ENCODE measurements around the gene UGT2A2. TPM values are rescaled to one million over a fixed set of nuclear protein-coding genes. Genes with fewer than 3 reads are reported as not detected.

The UGT2A2 gene
- polyA plus RNA-seq, 2 donors = not detected

- Histone ChIP-seq H3K4me3 (ENCODE audit: low read depth in 1 of 2, low read length in 2 of 2) (no peak overlapping the region), H3K27me3 (ENCODE audit: control insufficient read depth in 1 of 2, insufficient read depth in 2 of 2, low read length in 2 of 2) (no peaks in the 10 kb centered on the region), H3K36me3 (ENCODE audit: control insufficient read depth in 2 of 2, insufficient read depth in 2 of 2, low read length in 1 of 2) (no peaks in the 10 kb centered on the region), H3K9me3 (ENCODE audit: control insufficient read depth in 2 of 2, insufficient read depth in 1 of 2, low read depth in 1 of 2, low read length in 1 of 2) (no peaks in the 10 kb centered on the region), H3K27ac (ENCODE audit: low read depth in 2 of 2, low read length in 1 of 2) (no peak overlapping the region), H3K4me1 (ENCODE audit: control insufficient read depth in 2 of 2, insufficient read depth in 2 of 2, low read length in 1 of 2) (no peaks in the 10 kb centered on the region)
- 22 to 36% methylated on average over 1 of the region's 1 CpG for WGBS, 2 donors
Observed at GRCh38 chr4:69649207-69649606, 9.8 kb upstream of the UGT2A2 start.

DNA sequence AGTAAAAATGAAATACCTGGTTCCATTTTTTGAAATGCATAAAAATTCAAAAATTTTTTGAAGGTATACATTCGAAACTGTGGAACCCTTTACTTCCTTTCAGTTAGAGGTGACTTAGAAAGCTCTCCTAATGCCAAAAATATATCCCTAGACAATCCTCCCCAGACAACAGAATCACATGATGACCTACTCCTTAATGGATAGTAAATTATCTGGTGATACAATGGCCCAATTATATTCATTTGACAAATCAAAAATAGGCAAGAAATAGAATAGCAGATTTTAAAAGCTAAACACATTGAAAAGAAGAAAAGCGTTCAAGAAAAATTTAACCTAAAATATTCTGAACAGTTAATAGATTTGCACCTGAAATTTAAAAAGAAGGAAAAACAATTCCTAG lies 3.5 kb upstream of the UGT2A2 start:
- no peaks in the 10 kb centered on the region for H3K27me3 ChIP-seq (ENCODE audit: control insufficient read depth in 1 of 2, insufficient read depth in 2 of 2, low read length in 2 of 2)
- H3K36me3 ChIP-seq (ENCODE audit: control insufficient read depth in 2 of 2, insufficient read depth in 2 of 2, low read length in 1 of 2) = no peaks in the 10 kb centered on the region
- H3K27ac ChIP-seq (ENCODE audit: low read depth in 2 of 2, low read length in 1 of 2) = no peak overlapping the region
- H3K4me1 ChIP-seq (ENCODE audit: control insufficient read depth in 2 of 2, insufficient read depth in 2 of 2, low read length in 1 of 2) = no peaks in the 10 kb centered on the region
- 85 to 91% methylated on average over 2 of the region's 2 CpGs for WGBS, 2 donors
- no peaks in the 10 kb centered on the region for H3K9me3 ChIP-seq (ENCODE audit: control insufficient read depth in 2 of 2, insufficient read depth in 1 of 2, low read depth in 1 of 2, low read length in 1 of 2)
- no peak overlapping the region for H3K4me3 ChIP-seq (ENCODE audit: low read depth in 1 of 2, low read length in 2 of 2)

DNA sequence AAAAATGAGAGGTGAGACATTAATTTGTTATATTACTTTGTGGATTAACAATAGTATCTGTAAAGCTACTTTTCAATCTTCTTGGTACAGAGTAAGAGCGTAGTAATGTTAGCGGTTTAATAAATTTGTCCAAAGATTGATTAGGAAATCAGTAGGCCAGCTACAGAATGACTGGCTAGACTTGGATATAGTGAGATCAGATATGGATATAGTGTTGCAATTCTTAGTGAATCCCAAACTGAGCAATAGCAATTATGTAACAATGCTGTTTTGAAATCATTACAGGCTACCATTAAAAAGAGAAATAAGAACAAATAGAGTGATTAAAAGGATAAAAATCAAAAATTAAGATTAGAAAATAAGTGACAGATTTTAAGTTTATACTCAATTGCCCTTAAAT lies 847 bp upstream of the UGT2A2 start:
- no peaks in the 10 kb centered on the region for H3K36me3 ChIP-seq (ENCODE audit: control insufficient read depth in 2 of 2, insufficient read depth in 2 of 2, low read length in 1 of 2)
- no peak overlapping the region for H3K27ac ChIP-seq (ENCODE audit: low read depth in 2 of 2, low read length in 1 of 2)
- WGBS, 2 donors = 72 to 95% methylated on average over 2 of the region's 2 CpGs

DNA sequence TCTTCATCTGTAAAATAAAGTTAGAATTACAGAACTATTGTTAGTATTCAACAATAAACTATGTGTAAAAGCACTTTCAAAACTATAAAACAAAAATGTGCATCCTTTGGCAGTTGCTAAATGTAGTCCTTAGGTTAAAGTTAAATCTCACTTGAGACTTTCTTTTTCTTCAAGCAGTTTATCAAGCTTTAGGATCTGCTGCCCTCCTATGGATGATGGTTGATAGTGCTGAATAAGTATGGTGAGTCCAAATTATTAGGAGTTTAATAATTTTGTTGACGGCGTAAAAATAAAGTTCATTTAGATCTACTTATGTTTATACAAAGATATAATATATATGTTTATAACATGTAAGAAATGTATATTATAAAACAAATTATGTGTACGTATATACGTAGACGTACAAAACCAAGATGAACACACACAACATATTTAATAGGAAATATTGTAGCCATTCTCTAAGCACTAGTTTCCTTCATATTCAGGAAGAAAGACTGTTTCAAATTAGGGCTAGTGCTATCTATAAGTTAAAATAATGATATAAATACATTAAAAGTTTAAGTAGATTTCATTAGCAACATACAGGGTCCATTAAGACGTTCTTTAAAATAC lies 22.3 kb downstream of the UGT2A2 start:
- Histone ChIP-seq H3K27ac (ENCODE audit: low read depth in 2 of 2, low read length in 1 of 2) (no peak overlapping the region), H3K9me3 (ENCODE audit: control insufficient read depth in 2 of 2, insufficient read depth in 1 of 2, low read depth in 1 of 2, low read length in 1 of 2) (no peaks in the 10 kb centered on the region), H3K4me1 (ENCODE audit: control insufficient read depth in 2 of 2, insufficient read depth in 2 of 2, low read length in 1 of 2) (no peaks in the 10 kb centered on the region), H3K27me3 (ENCODE audit: control insufficient read depth in 1 of 2, insufficient read depth in 2 of 2, low read length in 2 of 2) (no peaks in the 10 kb centered on the region), H3K4me3 (ENCODE audit: low read depth in 1 of 2, low read length in 2 of 2) (no peak overlapping the region), H3K36me3 (ENCODE audit: control insufficient read depth in 2 of 2, insufficient read depth in 2 of 2, low read length in 1 of 2) (no peaks in the 10 kb centered on the region)
- 68 to 73% methylated on average over 6 of the region's 6 CpGs for WGBS, 2 donors

More for the DNA sequence above, 847 bp upstream of the UGT2A2 start:
- no peaks in the 10 kb centered on the region for H3K4me1 ChIP-seq (ENCODE audit: control insufficient read depth in 2 of 2, insufficient read depth in 2 of 2, low read length in 1 of 2)
- no peak overlapping the region for H3K4me3 ChIP-seq (ENCODE audit: low read depth in 1 of 2, low read length in 2 of 2)
- H3K9me3 ChIP-seq (ENCODE audit: control insufficient read depth in 2 of 2, insufficient read depth in 1 of 2, low read depth in 1 of 2, low read length in 1 of 2) = no peaks in the 10 kb centered on the region
- no peaks in the 10 kb centered on the region for H3K27me3 ChIP-seq (ENCODE audit: control insufficient read depth in 1 of 2, insufficient read depth in 2 of 2, low read length in 2 of 2)

DNA sequence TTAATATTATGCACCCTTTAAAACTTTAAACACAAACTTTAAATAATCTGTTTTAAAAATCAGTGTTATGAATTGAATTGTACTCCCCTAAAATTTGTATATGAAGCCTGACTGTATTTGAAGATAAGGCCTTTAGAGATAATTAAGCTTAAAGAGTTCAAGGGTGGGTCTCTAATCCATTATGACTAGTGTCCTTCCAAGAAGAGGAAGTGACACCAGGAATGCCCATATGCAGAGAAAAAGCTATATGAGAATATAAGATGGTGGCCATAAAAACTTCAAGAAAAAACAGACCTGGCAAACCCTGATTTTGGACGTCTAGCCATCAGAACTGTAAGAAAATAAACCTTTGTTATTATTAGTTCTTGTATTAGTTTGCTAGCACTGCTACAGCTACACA lies 29.0 kb downstream of the UGT2A2 start:
- H3K36me3 ChIP-seq (ENCODE audit: control insufficient read depth in 2 of 2, insufficient read depth in 2 of 2, low read length in 1 of 2) = no peaks in the 10 kb centered on the region
- H3K27ac ChIP-seq (ENCODE audit: low read depth in 2 of 2, low read length in 1 of 2) = no peak overlapping the region
- no peaks in the 10 kb centered on the region for H3K4me1 ChIP-seq (ENCODE audit: control insufficient read depth in 2 of 2, insufficient read depth in 2 of 2, low read length in 1 of 2)
- H3K9me3 ChIP-seq (ENCODE audit: control insufficient read depth in 2 of 2, insufficient read depth in 1 of 2, low read depth in 1 of 2, low read length in 1 of 2) = no peaks in the 10 kb centered on the region
- H3K27me3 ChIP-seq (ENCODE audit: control insufficient read depth in 1 of 2, insufficient read depth in 2 of 2, low read length in 2 of 2) = no peaks in the 10 kb centered on the region
- H3K4me3 ChIP-seq (ENCODE audit: low read depth in 1 of 2, low read length in 2 of 2) = no peak overlapping the region
- 61 to 66% methylated on average over 1 of the region's 1 CpG for WGBS, 2 donors

GRCh38 chr4:69601065-69601464 lies 38.4 kb downstream of the UGT2A2 start:
- no peaks in the 10 kb centered on the region for H3K27me3 ChIP-seq (ENCODE audit: control insufficient read depth in 1 of 2, insufficient read depth in 2 of 2, low read length in 2 of 2)
- H3K4me3 ChIP-seq (ENCODE audit: low read depth in 1 of 2, low read length in 2 of 2) = no peak overlapping the region
- no peaks in the 10 kb centered on the region for H3K9me3 ChIP-seq (ENCODE audit: control insufficient read depth in 2 of 2, insufficient read depth in 1 of 2, low read depth in 1 of 2, low read length in 1 of 2)
- H3K27ac ChIP-seq (ENCODE audit: low read depth in 2 of 2, low read length in 1 of 2) = no peak overlapping the region
- no peaks in the 10 kb centered on the region for H3K4me1 ChIP-seq (ENCODE audit: control insufficient read depth in 2 of 2, insufficient read depth in 2 of 2, low read length in 1 of 2)
- no peaks in the 10 kb centered on the region for H3K36me3 ChIP-seq (ENCODE audit: control insufficient read depth in 2 of 2, insufficient read depth in 2 of 2, low read length in 1 of 2)
- WGBS, 2 donors = 59 to 82% methylated on average over 4 of the region's 4 CpGs

DNA sequence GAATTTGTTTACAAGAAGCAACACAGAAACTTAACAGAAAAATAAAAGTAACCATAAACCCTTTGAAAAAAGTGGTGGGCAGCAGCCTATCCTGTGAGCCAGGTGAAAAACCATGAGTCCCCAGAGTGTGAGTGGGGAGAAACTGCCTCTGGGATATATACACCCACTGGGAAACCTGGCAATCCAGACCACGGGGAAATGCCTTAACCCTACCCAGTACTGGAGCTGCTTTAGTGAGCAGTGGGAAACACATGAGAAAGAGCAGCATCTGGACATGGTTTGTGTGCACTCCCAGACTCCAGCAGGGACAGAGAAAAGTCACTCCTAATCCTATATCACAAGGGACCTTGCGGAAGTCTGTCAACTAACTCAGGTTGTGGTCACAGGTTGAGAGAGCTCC lies 39.4 kb downstream of the UGT2A2 start:
- H3K36me3 ChIP-seq (ENCODE audit: control insufficient read depth in 2 of 2, insufficient read depth in 2 of 2, low read length in 1 of 2) = no peaks in the 10 kb centered on the region
- H3K4me3 ChIP-seq (ENCODE audit: low read depth in 1 of 2, low read length in 2 of 2) = no peak overlapping the region
- no peak overlapping the region for H3K27ac ChIP-seq (ENCODE audit: low read depth in 2 of 2, low read length in 1 of 2)
- no peaks in the 10 kb centered on the region for H3K4me1 ChIP-seq (ENCODE audit: control insufficient read depth in 2 of 2, insufficient read depth in 2 of 2, low read length in 1 of 2)
- H3K9me3 ChIP-seq (ENCODE audit: control insufficient read depth in 2 of 2, insufficient read depth in 1 of 2, low read depth in 1 of 2, low read length in 1 of 2) = no peaks in the 10 kb centered on the region
- 74 to 79% methylated on average over 2 of the region's 2 CpGs for WGBS, 2 donors
- no peaks in the 10 kb centered on the region for H3K27me3 ChIP-seq (ENCODE audit: control insufficient read depth in 1 of 2, insufficient read depth in 2 of 2, low read length in 2 of 2)

GRCh38 chr4:69594382-69594781 lies 45.1 kb downstream of the UGT2A2 start:
- Histone ChIP-seq H3K27ac (ENCODE audit: low read depth in 2 of 2, low read length in 1 of 2) (no peak overlapping the region), H3K4me3 (ENCODE audit: low read depth in 1 of 2, low read length in 2 of 2) (no peak overlapping the region), H3K36me3 (ENCODE audit: control insufficient read depth in 2 of 2, insufficient read depth in 2 of 2, low read length in 1 of 2) (no peaks in the 10 kb centered on the region), H3K9me3 (ENCODE audit: control insufficient read depth in 2 of 2, insufficient read depth in 1 of 2, low read depth in 1 of 2, low read length in 1 of 2) (no peaks in the 10 kb centered on the region), H3K4me1 (ENCODE audit: control insufficient read depth in 2 of 2, insufficient read depth in 2 of 2, low read length in 1 of 2) (no peaks in the 10 kb centered on the region), H3K27me3 (ENCODE audit: control insufficient read depth in 1 of 2, insufficient read depth in 2 of 2, low read length in 2 of 2) (no peaks in the 10 kb centered on the region)
- 52% methylated on average over 4 of the region's 4 CpGs for WGBS, 2 donors

GRCh38 chr4:69591364-69591763 lies 48.1 kb downstream of the UGT2A2 start:
- Histone ChIP-seq H3K27ac (ENCODE audit: low read depth in 2 of 2, low read length in 1 of 2) (no peak overlapping the region), H3K27me3 (ENCODE audit: control insufficient read depth in 1 of 2, insufficient read depth in 2 of 2, low read length in 2 of 2) (no peaks in the 10 kb centered on the region), H3K36me3 (ENCODE audit: control insufficient read depth in 2 of 2, insufficient read depth in 2 of 2, low read length in 1 of 2) (no peaks in the 10 kb centered on the region), H3K9me3 (ENCODE audit: control insufficient read depth in 2 of 2, insufficient read depth in 1 of 2, low read depth in 1 of 2, low read length in 1 of 2) (no peaks in the 10 kb centered on the region), H3K4me1 (ENCODE audit: control insufficient read depth in 2 of 2, insufficient read depth in 2 of 2, low read length in 1 of 2) (no peaks in the 10 kb centered on the region), H3K4me3 (ENCODE audit: low read depth in 1 of 2, low read length in 2 of 2) (no peak overlapping the region)
- 6 to 25% methylated on average over 1 of the region's 1 CpG for WGBS, 2 donors

GRCh38 chr4:69589884-69590283 lies 49.6 kb downstream of the UGT2A2 start:
- no peaks in the 10 kb centered on the region for H3K9me3 ChIP-seq (ENCODE audit: control insufficient read depth in 2 of 2, insufficient read depth in 1 of 2, low read depth in 1 of 2, low read length in 1 of 2)
- H3K36me3 ChIP-seq (ENCODE audit: control insufficient read depth in 2 of 2, insufficient read depth in 2 of 2, low read length in 1 of 2) = no peaks in the 10 kb centered on the region
- no peaks in the 10 kb centered on the region for H3K4me1 ChIP-seq (ENCODE audit: control insufficient read depth in 2 of 2, insufficient read depth in 2 of 2, low read length in 1 of 2)
- WGBS, 2 donors = 50 to 69% methylated on average over 1 of the region's 1 CpG
- no peak overlapping the region for H3K4me3 ChIP-seq (ENCODE audit: low read depth in 1 of 2, low read length in 2 of 2)
- no peak overlapping the region for H3K27ac ChIP-seq (ENCODE audit: low read depth in 2 of 2, low read length in 1 of 2)
- H3K27me3 ChIP-seq (ENCODE audit: control insufficient read depth in 1 of 2, insufficient read depth in 2 of 2, low read length in 2 of 2) = no peaks in the 10 kb centered on the region

Measured in esophagus (tissue), 2 donors.